ENCODE measurements around the gene FLYWCH2. TPM values are rescaled to one million over a fixed set of nuclear protein-coding genes. Genes with fewer than 3 reads are reported as not detected.
"Not testable (repeated sequence)": the region's sequence is repeated elsewhere in the genome, so short reads cannot be mapped to it uniquely, and the experiment has no call there.

FLYWCH2 gene
- total RNA-seq, 1 donor from 2014 or later = 23.2 TPM

GRCh38 chr16:2925951-2926649 is 43.1 kb downstream of the FLYWCH2 start:
- H3K27ac ChIP-seq (replicated peaks) = no peak overlapping the region
- H3K27me3 ChIP-seq (ENCODE audit: low read depth) = no peaks in the 10 kb centered on the region
- TF ChIP-seq CTCF (IDR thresholded peaks at IDR 0.05; ENCODE audit: borderline replicate concordance) = no peak
- no peak overlapping the region for H3K4me3 ChIP-seq
- no peak for DNase-seq
- peaks cover 27% of the 10 kb centered on the region for H3K36me3 ChIP-seq
- intact Hi-C loops (cut with micrococcal nuclease) = no loop called here
- H3K4me1 ChIP-seq = peaks cover 13% of the 10 kb centered on the region
- no peaks in the 10 kb centered on the region for H3K9me3 ChIP-seq (replicated peaks)

DNA sequence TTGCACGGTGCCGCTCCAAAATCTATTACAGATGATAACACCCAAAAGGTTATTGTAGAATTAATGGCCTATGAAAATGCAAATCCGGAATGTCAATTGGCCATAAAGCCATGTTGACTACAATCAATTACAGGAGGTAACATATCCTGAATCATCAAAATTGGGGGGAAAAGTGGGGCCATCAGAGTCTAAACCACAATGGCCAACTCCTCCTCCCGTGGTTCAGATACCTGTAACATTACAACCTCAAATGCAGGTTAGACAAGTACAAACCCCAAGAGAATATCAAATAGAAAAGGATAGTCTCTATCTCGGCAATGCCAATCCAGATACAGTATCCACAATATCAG is 43.6 kb downstream of the FLYWCH2 start:
- intact Hi-C loops (cut with micrococcal nuclease) = no loop called here
- TF ChIP-seq CTCF (IDR thresholded peaks at IDR 0.05; ENCODE audit: borderline replicate concordance) = no peak
- Histone ChIP-seq H3K4me1 (peaks cover 13% of the 10 kb centered on the region), H3K9me3 (replicated peaks) (no peaks in the 10 kb centered on the region), H3K27ac (replicated peaks) (no peak overlapping the region), H3K4me3 (peak overlapping the region; percentile 45), H3K27me3 (ENCODE audit: low read depth) (no peaks in the 10 kb centered on the region), H3K36me3 (peaks cover 30% of the 10 kb centered on the region)
- no peak for DNase-seq

- Histone ChIP-seq H3K9me3 (replicated peaks) (no peaks in the 10 kb centered on the region), H3K27ac (replicated peaks) (no peak overlapping the region), H3K36me3 (peaks cover 26% of the 10 kb centered on the region), H3K27me3 (ENCODE audit: low read depth) (no peaks in the 10 kb centered on the region), H3K4me1 (peaks cover 13% of the 10 kb centered on the region), H3K4me3 (peak overlapping the region; percentile 45)
- DNase-seq = peak; percentile 87
- intact Hi-C loops (cut with micrococcal nuclease) = no loop called here
- peak; percentile 98 for TF ChIP-seq CTCF (IDR thresholded peaks at IDR 0.05; ENCODE audit: borderline replicate concordance)
Measured at GRCh38 chr16:2927010-2927646, 44.1 kb downstream of the FLYWCH2 start.

DNA sequence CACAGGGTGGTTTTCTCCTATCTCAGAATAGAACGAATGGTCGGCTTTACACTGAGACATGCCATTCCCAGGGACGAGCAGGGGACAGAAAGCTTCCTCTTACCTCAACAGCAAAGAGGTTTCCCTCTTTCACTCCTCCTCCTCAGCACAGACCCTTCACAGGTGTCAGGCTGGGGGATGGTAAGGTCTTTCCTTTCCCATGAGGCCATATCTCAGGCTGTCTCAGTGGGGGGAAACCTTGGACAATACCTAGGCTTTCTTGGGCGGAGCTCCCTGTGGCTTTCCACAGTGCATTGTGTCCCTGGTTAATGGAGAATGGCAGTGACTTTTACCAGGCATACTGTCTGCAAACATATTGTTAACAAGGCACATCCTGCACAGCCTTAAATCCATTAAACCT is 45.1 kb downstream of the FLYWCH2 start:
- H3K4me3 ChIP-seq; H3K27ac ChIP-seq (replicated peaks); H3K9me3 ChIP-seq (replicated peaks); H3K27me3 ChIP-seq (ENCODE audit: low read depth); intact Hi-C loops (cut with micrococcal nuclease); DNase-seq: not testable (repeated sequence)
- Histone ChIP-seq H3K36me3 (peaks cover 30% of the 10 kb centered on the region), H3K4me1 (peaks cover 13% of the 10 kb centered on the region)

- no peaks in the 10 kb centered on the region for H3K9me3 ChIP-seq (replicated peaks)
- intact Hi-C loops (cut with micrococcal nuclease) = no loop called here
- no peak overlapping the region for H3K4me3 ChIP-seq
- no peaks in the 10 kb centered on the region for H3K27me3 ChIP-seq (ENCODE audit: low read depth)
- DNase-seq = no peak
- no peak overlapping the region for H3K27ac ChIP-seq (replicated peaks)
- no peak for TF ChIP-seq CTCF (IDR thresholded peaks at IDR 0.05; ENCODE audit: borderline replicate concordance)
- peaks cover 37% of the 10 kb centered on the region for H3K36me3 ChIP-seq
- peaks cover 13% of the 10 kb centered on the region for H3K4me1 ChIP-seq
Measured at GRCh38 chr16:2928796-2929195, 45.8 kb downstream of the FLYWCH2 start.

GRCh38 chr16:2929693-2930092 is 46.7 kb downstream of the FLYWCH2 start:
- no peak for TF ChIP-seq CTCF (IDR thresholded peaks at IDR 0.05; ENCODE audit: borderline replicate concordance)
- Histone ChIP-seq H3K4me3 (no peak overlapping the region), H3K36me3 (peaks cover 46% of the 10 kb centered on the region), H3K27me3 (ENCODE audit: low read depth) (no peaks in the 10 kb centered on the region), H3K27ac (replicated peaks) (no peak overlapping the region), H3K4me1 (peaks cover 13% of the 10 kb centered on the region), H3K9me3 (replicated peaks) (no peaks in the 10 kb centered on the region)
- intact Hi-C loops (cut with micrococcal nuclease) = no loop called here
- DNase-seq = no peak

Measured in left ventricle myocardium inferior (tissue), 1 donor.